Spleen (tissue), 11 donors: ENCODE measurements around the gene EXOC3L1. TPM values are rescaled to one million over a fixed set of nuclear protein-coding genes. Genes with fewer than 3 reads are reported as not detected.

Source experiments
- DNase-seq: peaks from one replicate; pipeline ENCODE4 v3.0.0-alpha.2; 2020
- H3K27ac ChIP-seq, 8 donors: fragments of 200-600 bp; sonication (generic) in 7 of 8; 1 replicate in 4 of 8; 2 replicates in 4 of 8; pipeline versions ENCODE4 v1.5.0 to v1.8.0; 2016 to 2021; ENCODE audit warnings: inconsistent platforms in 4 of 8, mild to moderate bottlenecking in 4 of 8, moderate library complexity in 1 of 8
- H3K27me3 ChIP-seq, 7 donors: fragments of 200-600 bp; sonication (generic) in 6 of 7; replicated peaks in 1 of 7; 1 replicate in 4 of 7; 2 replicates in 3 of 7; pipeline versions ENCODE4 v1.5.0 to v1.8.0; 2016 to 2021; ENCODE audit warnings: inconsistent platforms in 3 of 7, mild to moderate bottlenecking in 1 of 7
- H3K36me3 ChIP-seq, 6 donors: fragments of 200-600 bp; sonication (generic) in 5 of 6; 1 replicate in 4 of 6; 2 replicates in 2 of 6; pipeline versions ENCODE4 v1.5.0 to v1.8.0; 2016 to 2021; ENCODE audit warnings: inconsistent platforms in 2 of 6
- H3K4me1 ChIP-seq, 6 donors: fragments of 200-600 bp; sonication (generic) in 5 of 6; 1 replicate in 3 of 6; 2 replicates in 3 of 6; pipeline versions ENCODE4 v1.5.0 to v1.8.0; 2016 to 2021; ENCODE audit warnings: inconsistent platforms in 3 of 6
- H3K4me3 ChIP-seq, 8 donors: fragments of 200-600 bp; sonication (generic) in 7 of 8; 1 replicate in 4 of 8; 2 replicates in 4 of 8; pipeline versions ENCODE4 v1.5.0 to v1.8.0; 2016 to 2021; ENCODE audit warnings: inconsistent platforms in 4 of 8, mild to moderate bottlenecking in 4 of 8, moderate library complexity in 2 of 8
- H3K9me3 ChIP-seq, 8 donors: fragments of 200-600 bp; sonication (generic) in 7 of 8; 1 replicate in 4 of 8; 2 replicates in 4 of 8; pipeline versions ENCODE4 v1.5.0 to v1.8.0; 2016 to 2021; ENCODE audit warnings: inconsistent platforms in 4 of 8
- CTCF ChIP-seq, 11 experiments: fragments of 200-600 bp in 7 of 11; fragments of 450-650 bp in 4 of 11; sonication (generic) in 4 of 11; IDR thresholded peaks in 8 of 11; conservative IDR thresholded peaks in 3 of 11; 1 replicate in 7 of 11; 2 replicates in 4 of 11; pipeline versions ENCODE4 v1.4.0 to v1.8.0; 2016 to 2021; ENCODE audit warnings: antibody characterized with exemption in 11 of 11, inconsistent platforms in 4 of 11, mild to moderate bottlenecking in 1 of 11
- POLR2A ChIP-seq, 3 donors: fragments of 450-650 bp; IDR thresholded peaks; one replicate each; pipeline ENCODE4 v1.5.1; 2017; ENCODE audit warnings: antibody characterized with exemption in 3 of 3, mild to moderate bottlenecking in 1 of 3
- POLR2AphosphoS5 ChIP-seq, 3 donors: sonication (generic); formaldehyde crosslinking; IDR thresholded peaks; one replicate each; pipeline ENCODE4 v1.5.1; 2017; ENCODE audit warnings: antibody characterized with exemption in 3 of 3
- WGBS, 5 donors: extraction: QIAGEN DNeasy Blood & Tissue Kit in 3 of 5; methylation state at CpG; one replicate each; pipeline versions ENCODE4 v1.1.5 to v1.1.7; 2013 to 2018; 5-methylcytosine and 5-hydroxymethylcytosine counted together
- intact Hi-C: fragments of 100-400 bp; cut with DNase I; formaldehyde crosslinking; loops from one replicate; pipeline ENCODE4 v1.15.0; 2023; ENCODE audit warnings: low total_unique reads
- microRNA-seq, 3 donors: library from miRNA; unstranded; fragments of <30 nt; microRNA quantifications; one replicate each; pipeline versions ENCODE4 to v1.1.0, GENCODE V29; 2019 to 2020
- polyA plus RNA-seq, 3 donors: library from polyadenylated mRNA; stranded (reverse); fragments of 200-250 nt; gene quantifications; one replicate each; pipeline ENCODE4 v1.2.1, GENCODE V29; 2013
- small RNA-seq, 4 donors: library from RNA; depleted of rRNA; stranded (forward); fragments of <200 nt; gene quantifications; one replicate each; pipeline ENCODE3, GENCODE V24; 2016
- total RNA-seq, 7 donors: library from RNA; depleted of rRNA in 3 of 7; stranded (reverse); fragments of >200 nt in 3 of 7; fragmentation: NEBNext Ultra II Directional in 4 of 7; extraction: Animal tissue kit (Norgen Biotek cat#: 25700) in 4 of 7; gene quantifications; one replicate each; pipeline versions ENCODE4 v1.1.0 to v1.2.1, GENCODE V29; 2016 to 2021
- donor health status: healthy with polysubstance abuse.
- donor health status: DM: no; HTN: no; CAD: no; lungs with moderate emphysema.
- donor health status: DM: no; HTN: no; CAD: no.
- donor health status: Bipolar disorder and iron deficiency.
- donor health status: healthy.
- donor health status: DM: no; HTN: no; CAD: no.
- donor health status: DM: yes; HTN: yes; CAD: no.

The EXOC3L1 gene
- total and polyA plus RNA-seq, 10 donors = 28.5 to 113 (median 49.9) TPM

- Histone ChIP-seq H3K36me3 (peaks cover 0 to 100% (median 94%) of the 10 kb centered on the region in 6 donors), H3K4me3 (no peak overlapping the region), H3K27me3 (no peaks in the 10 kb centered on the region), H3K9me3 (no peaks in the 10 kb centered on the region), H3K27ac (no peak overlapping the region), H3K4me1 (no peaks in the 10 kb centered on the region)
- intact Hi-C loops = no loop called here
- DNase-seq = peak; percentile 53
- TF ChIP-seq POLR2AphosphoS5 (IDR thresholded peaks at IDR 0.05) = peak in 1 of 3 donors; percentile 46
- no peak for TF ChIP-seq POLR2A (IDR thresholded peaks at IDR 0.05)
- TF ChIP-seq CTCF (IDR thresholded peaks at IDR 0.05 in 8 of 11, conservative IDR thresholded peaks at IDR 0.05 in 3 of 11) = no peak
- WGBS, 5 donors = 97 to 100% (median 99%) methylated on average over 1 to 13 of the region's 13 CpGs
These were observed 48.5 kb downstream of the EXOC3L1 start for GRCh38 chr16:67141391-67141790.

- DNase-seq = no peak
- Histone ChIP-seq H3K4me3 (no peak overlapping the region), H3K9me3 (no peaks in the 10 kb centered on the region), H3K27me3 (no peaks in the 10 kb centered on the region), H3K36me3 (peaks cover 0 to 100% (median 90%) of the 10 kb centered on the region in 6 donors), H3K4me1 (no peaks in the 10 kb centered on the region), H3K27ac (no peak overlapping the region)
- intact Hi-C loops = no loop called here
- 43 to 64% (median 60%) methylated on average over 3 of the region's 3 CpGs for WGBS, 5 donors
- no peak for TF ChIP-seq POLR2A (IDR thresholded peaks at IDR 0.05)
- TF ChIP-seq CTCF (IDR thresholded peaks at IDR 0.05 in 8 of 11, conservative IDR thresholded peaks at IDR 0.05 in 3 of 11) = no peak
- TF ChIP-seq POLR2AphosphoS5 (IDR thresholded peaks at IDR 0.05) = no peak
These were observed 52.3 kb downstream of the EXOC3L1 start for GRCh38 chr16:67137605-67138004.

Small RNA genes within 50 kb of the gene (microRNA-seq; reads per million reads assigned to microRNA genes)
- gene MIR328 = 264 to 561 (median 275) reads per million in 3 donors

Small RNA genes within 50 kb of the gene (small RNA-seq; reads per million reads assigned to genes)
- 3.7 to 5.1 (median 4.3) reads per million in 4 donors for gene MIR328

Other genes starting within 250 kb of the EXOC3L1 start
- gene CES3, start 228.9 kb downstream of the EXOC3L1 start, total RNA-seq = 1 to 10 TPM in 1 of 7 donors, under 1 TPM in 5, not detected in 1; 0.23 to 1.3 (median 0.33) TPM
- under 1 TPM; 0.27 to 0.80 (median 0.43) TPM for gene CES3, start 228.9 kb downstream of the EXOC3L1 start, polyA plus RNA-seq
- 1 to 10 TPM; 5.0 to 9.1 (median 6.3) TPM for gene CES4A, start 201.5 kb downstream of the EXOC3L1 start, total RNA-seq
- 1 to 10 TPM; 5.3 to 9.9 (median 8.0) TPM for gene CES4A, start 201.5 kb downstream of the EXOC3L1 start, polyA plus RNA-seq
- gene CBFB, start 161.0 kb downstream of the EXOC3L1 start, total RNA-seq = 10 to 100 TPM; 55.8 to 80.4 (median 58.6) TPM
- 10 to 100 TPM; 22.7 to 35.1 (median 29.1) TPM for gene CBFB, start 161.0 kb downstream of the EXOC3L1 start, polyA plus RNA-seq
- gene PHAF1, start 80.2 kb downstream of the EXOC3L1 start, total RNA-seq = 10 to 100 TPM; 15.3 to 44.0 (median 19.8) TPM
- 10 to 100 TPM in 1 of 3 donors, 1 to 10 TPM in 2; 5.5 to 10.3 (median 9.9) TPM for gene PHAF1, start 80.2 kb downstream of the EXOC3L1 start, polyA plus RNA-seq
- gene B3GNT9, start 39.1 kb downstream of the EXOC3L1 start, total RNA-seq = 10 to 100 TPM in 4 of 7 donors, 1 to 10 TPM in 3; 6.1 to 15.3 (median 10.1) TPM
- gene B3GNT9, start 39.1 kb downstream of the EXOC3L1 start, polyA plus RNA-seq = 1 to 10 TPM; 2.0 to 6.6 (median 3.0) TPM
- gene TRADD, start 30.2 kb downstream of the EXOC3L1 start, total RNA-seq = 10 to 100 TPM; 29.2 to 39.3 (median 31.1) TPM
- 10 to 100 TPM; 27.5 to 42.2 (median 35.3) TPM for gene TRADD, start 30.2 kb downstream of the EXOC3L1 start, polyA plus RNA-seq
- 10 to 100 TPM in 6 of 7 donors, 1 to 10 TPM in 1; 8.4 to 29.9 (median 13.2) TPM for gene FBXL8, start 30.2 kb downstream of the EXOC3L1 start, total RNA-seq
- gene FBXL8, start 30.2 kb downstream of the EXOC3L1 start, polyA plus RNA-seq = 10 to 100 TPM in 1 of 3 donors, 1 to 10 TPM in 2; 6.0 to 11.2 (median 6.0) TPM
- 10 to 100 TPM; 11.5 to 43.7 (median 23.3) TPM for gene HSF4, start 25.4 kb downstream of the EXOC3L1 start, total RNA-seq
- 10 to 100 TPM; 16.1 to 24.0 (median 16.7) TPM for gene HSF4, start 25.4 kb downstream of the EXOC3L1 start, polyA plus RNA-seq
- 10 to 100 TPM in 6 of 7 donors, 1 to 10 TPM in 1; 8.2 to 14.2 (median 13.6) TPM for gene NOL3, start 19.6 kb downstream of the EXOC3L1 start, total RNA-seq
- 10 to 100 TPM in 2 of 3 donors, 1 to 10 TPM in 1; 8.7 to 12.0 (median 10.8) TPM for gene NOL3, start 19.6 kb downstream of the EXOC3L1 start, polyA plus RNA-seq
- 10 to 100 TPM; 11.9 to 59.4 (median 21.0) TPM for gene MATCAP1, start 6.2 kb downstream of the EXOC3L1 start, total RNA-seq
- 10 to 100 TPM in 2 of 3 donors, 1 to 10 TPM in 1; 8.9 to 37.1 (median 16.3) TPM for gene MATCAP1, start 6.2 kb downstream of the EXOC3L1 start, polyA plus RNA-seq
- gene E2F4, start 2.0 kb upstream of the EXOC3L1 start, total RNA-seq = 100 to 1,000 TPM in 3 of 7 donors, 10 to 100 TPM in 4; 68.0 to 134 (median 80.1) TPM
- 10 to 100 TPM; 40.8 to 68.3 (median 47.8) TPM for gene E2F4, start 2.0 kb upstream of the EXOC3L1 start, polyA plus RNA-seq
- gene ELMO3, start 9.0 kb upstream of the EXOC3L1 start, total RNA-seq = 1 to 10 TPM; 2.8 to 4.7 (median 4.0) TPM
- 1 to 10 TPM; 4.2 to 8.7 (median 7.0) TPM for gene ELMO3, start 9.0 kb upstream of the EXOC3L1 start, polyA plus RNA-seq
- 10 to 100 TPM; 28.1 to 39.0 (median 29.3) TPM for gene TMEM208, start 37.0 kb upstream of the EXOC3L1 start, total RNA-seq
- 10 to 100 TPM; 54.5 to 68.7 (median 65.9) TPM for gene TMEM208, start 37.0 kb upstream of the EXOC3L1 start, polyA plus RNA-seq
- gene FHOD1, start 57.3 kb upstream of the EXOC3L1 start, total RNA-seq = 100 to 1,000 TPM in 6 of 7 donors, 10 to 100 TPM in 1; 97.3 to 304 (median 145) TPM
- 100 to 1,000 TPM in 2 of 3 donors, 10 to 100 TPM in 1; 45.6 to 193 (median 149) TPM for gene FHOD1, start 57.3 kb upstream of the EXOC3L1 start, polyA plus RNA-seq
- 10 to 100 TPM in 5 of 7 donors, 1 to 10 TPM in 2; 8.1 to 26.8 (median 13.5) TPM for gene SLC9A5, start 58.8 kb upstream of the EXOC3L1 start, total RNA-seq
- gene SLC9A5, start 58.8 kb upstream of the EXOC3L1 start, polyA plus RNA-seq = 10 to 100 TPM in 2 of 3 donors, 1 to 10 TPM in 1; 6.0 to 34.1 (median 33.6) TPM
- gene PLEKHG4, start 89.4 kb upstream of the EXOC3L1 start, total RNA-seq = 10 to 100 TPM in 6 of 7 donors, 1 to 10 TPM in 1; 9.6 to 27.9 (median 15.2) TPM
- gene PLEKHG4, start 89.4 kb upstream of the EXOC3L1 start, polyA plus RNA-seq = 10 to 100 TPM in 2 of 3 donors, 1 to 10 TPM in 1; 5.1 to 12.7 (median 11.3) TPM
- gene KCTD19, start 136.6 kb upstream of the EXOC3L1 start, total RNA-seq = under 1 TPM in 5 of 7 donors, not detected in 2; 0.17 to 0.73 (median 0.47) TPM
- gene KCTD19, start 136.6 kb upstream of the EXOC3L1 start, polyA plus RNA-seq = under 1 TPM; 0.16 to 0.36 (median 0.22) TPM
- under 1 TPM in 4 of 7 donors, not detected in 3; 0.46 to 0.98 (median 0.75) TPM for gene LRRC36, start 136.7 kb upstream of the EXOC3L1 start, total RNA-seq
- 1 to 10 TPM in 1 of 3 donors, under 1 TPM in 2; 0.48 to 2.3 (median 0.56) TPM for gene LRRC36, start 136.7 kb upstream of the EXOC3L1 start, polyA plus RNA-seq
- gene TPPP3, start 203.4 kb upstream of the EXOC3L1 start, total RNA-seq = 10 to 100 TPM in 3 of 7 donors, 1 to 10 TPM in 4; 2.5 to 13.9 (median 9.9) TPM
- 10 to 100 TPM in 1 of 3 donors, 1 to 10 TPM in 2; 5.6 to 11.4 (median 7.2) TPM for gene TPPP3, start 203.4 kb upstream of the EXOC3L1 start, polyA plus RNA-seq
- gene ZDHHC1, start 226.3 kb upstream of the EXOC3L1 start, total RNA-seq = 10 to 100 TPM in 6 of 7 donors, 1 to 10 TPM in 1; 9.5 to 31.2 (median 20.6) TPM
- gene ZDHHC1, start 226.3 kb upstream of the EXOC3L1 start, polyA plus RNA-seq = 1 to 10 TPM; 2.1 to 6.0 (median 2.3) TPM
- 10 to 100 TPM in 1 of 7 donors, 1 to 10 TPM in 5, under 1 TPM in 1; 0.85 to 18.3 (median 4.7) TPM for gene HSD11B2, start 241.0 kb upstream of the EXOC3L1 start, total RNA-seq
- 1 to 10 TPM; 1.7 to 4.1 (median 2.8) TPM for gene HSD11B2, start 241.0 kb upstream of the EXOC3L1 start, polyA plus RNA-seq